IMR-90 (cell line): Measurements from ENCODE around the gene DRC3. TPM values are rescaled to one million over a fixed set of nuclear protein-coding genes. Genes with fewer than 3 reads are reported as not detected.

Experiments used
- ATAC-seq: fragments of 200-7000 bp; cut with Tn5 transposase; 2 replicates; pipeline ENCODE4 v1.9.1; 2020; ENCODE audit warnings: low read depth, mild to moderate bottlenecking, moderate library complexity
- BruUV-seq: library from RNA; stranded (reverse); fragments of 400-500 nt; replicated peaks from 2 replicates; lab custom pipeline; 2021; lab: Mats Ljungman, UMichigan
- CTCF ChIA-PET: fragments of 300-600 bp; formaldehyde crosslinking; extraction: SDS; loops from one replicate; lab custom pipeline; 2021; ENCODE audit warnings: antibody characterized with exemption; lab: Yijun Ruan, JAX
- POLR2A ChIA-PET: fragments of 300-600 bp; sonication (Branson Sonifier 250); formaldehyde crosslinking; loops from one replicate; lab custom pipeline; 2022; ENCODE audit warnings: antibody characterized with exemption; ENCODE audit not compliant: unreplicated experiment; lab: Charles Lee
- DNase-seq: peaks from one replicate; pipeline ENCODE4 v3.0.0; 2013
- H2AFZ ChIP-seq: replicated peaks from 2 replicates; pipeline ENCODE3; 2013; ENCODE audit warnings: low read length, mild to moderate bottlenecking; ENCODE audit not compliant: poor library complexity
- H2AK5ac ChIP-seq: 2 replicates; pipeline ENCODE4 v1.6.1; 2013; ENCODE audit warnings: low read depth, low read length, inconsistent platforms
- H2AK9ac ChIP-seq: replicated peaks from 2 replicates; pipeline ENCODE3; 2013; ENCODE audit warnings: mild to moderate bottlenecking, low read depth, low read length, moderate library complexity; ENCODE audit not compliant: poor library complexity
- H2BK120ac ChIP-seq: 2 replicates; pipeline ENCODE4 v1.6.1; 2013; ENCODE audit warnings: low read depth, low read length, inconsistent platforms
- H2BK15ac ChIP-seq: 3 replicates; pipeline ENCODE4 v1.6.1; 2013; ENCODE audit warnings: low read depth, low read length, inconsistent platforms
- H2BK20ac ChIP-seq: 2 replicates; pipeline ENCODE4 v1.6.1; 2013; ENCODE audit warnings: low read depth, mild to moderate bottlenecking, inconsistent platforms, low read length, moderate library complexity
- H2BK5ac ChIP-seq: 2 replicates; pipeline ENCODE4 v1.6.1; 2013; ENCODE audit warnings: mild to moderate bottlenecking, low read depth, low read length, inconsistent platforms; ENCODE audit not compliant: poor library complexity, severe bottlenecking
- H3K14ac ChIP-seq: replicated peaks from 2 replicates; pipeline ENCODE4 v1.6.1; 2013; ENCODE audit warnings: low read depth, low read length, inconsistent platforms
- H3K18ac ChIP-seq: 2 replicates; pipeline ENCODE4 v1.6.1; 2013; ENCODE audit warnings: low read depth, low read length, control low read depth
- H3K23ac ChIP-seq: 2 replicates; pipeline ENCODE4 v1.6.1; 2013; ENCODE audit warnings: low read depth, low read length, inconsistent platforms
- H3K27ac ChIP-seq: 2 replicates; pipeline ENCODE4 v1.5.1; 2013; ENCODE audit warnings: mild to moderate bottlenecking, control low read depth, low read length; ENCODE audit not compliant: insufficient read depth
- H3K27me3 ChIP-seq: 2 replicates; pipeline ENCODE4 v1.6.1; 2013; ENCODE audit warnings: low read length; ENCODE audit not compliant: control insufficient read depth, insufficient read depth
- H3K36me3 ChIP-seq: 2 replicates; pipeline ENCODE4 v1.6.1; 2013; ENCODE audit warnings: low read length, mixed read lengths; ENCODE audit not compliant: control insufficient read depth, insufficient read depth
- H3K4ac ChIP-seq: 2 replicates; pipeline ENCODE4 v1.6.1; 2013; ENCODE audit warnings: low read depth, low read length, inconsistent platforms
- H3K4me1 ChIP-seq: 2 replicates; pipeline ENCODE4 v1.6.1; 2013; ENCODE audit warnings: low read length, mixed read lengths; ENCODE audit not compliant: control insufficient read depth, insufficient read depth
- H3K4me2 ChIP-seq: 2 replicates; pipeline ENCODE4 v1.6.1; 2013; ENCODE audit warnings: low read depth, mild to moderate bottlenecking, control low read depth, low read length, moderate library complexity
- H3K4me3 ChIP-seq: 2 replicates; pipeline ENCODE4 v1.5.1; 2013; ENCODE audit warnings: low read depth, mild to moderate bottlenecking, control low read depth, low read length, moderate library complexity; ENCODE audit not compliant: insufficient read depth
- H3K56ac ChIP-seq: 2 replicates; pipeline ENCODE4 v1.6.1; 2013; ENCODE audit warnings: low read length, inconsistent platforms; ENCODE audit not compliant: insufficient read depth; ENCODE audit errors: extremely low read depth
- H3K79me1 ChIP-seq, 2 experiments: 2 replicates each; pipeline ENCODE4 v1.6.1; 2013; ENCODE audit warnings: low read length in 2 of 2, inconsistent platforms in 1 of 2, low read depth in 1 of 2
- H3K9ac ChIP-seq: 2 replicates; pipeline ENCODE4 v1.6.1; 2013; ENCODE audit warnings: low read depth, low read length, control low read depth
- H3K9me1 ChIP-seq: 2 replicates; pipeline ENCODE4 v1.6.1; 2013; ENCODE audit warnings: low read length, inconsistent platforms; ENCODE audit not compliant: insufficient read depth
- H3K9me3 ChIP-seq: 2 replicates; pipeline ENCODE4 v1.6.1; 2013; ENCODE audit warnings: low read length; ENCODE audit not compliant: control insufficient read depth, insufficient read depth
- H4K20me1 ChIP-seq: 2 replicates; pipeline ENCODE4 v1.6.1; 2013; ENCODE audit warnings: low read length, inconsistent platforms; ENCODE audit not compliant: insufficient read depth
- H4K5ac ChIP-seq: 2 replicates; pipeline ENCODE4 v1.6.1; 2013; ENCODE audit warnings: mild to moderate bottlenecking, low read depth, low read length, control low read depth
- H4K8ac ChIP-seq, 2 experiments: 2 replicates each; pipeline ENCODE4 v1.6.1; 2013; ENCODE audit warnings: low read depth in 2 of 2, low read length in 2 of 2, control low read depth in 1 of 2, inconsistent platforms in 1 of 2
- H4K91ac ChIP-seq: 2 replicates; pipeline ENCODE4 v1.6.1; 2013; ENCODE audit warnings: low read depth, low read length, inconsistent platforms; ENCODE audit not compliant: insufficient read depth
- BHLHE40 ChIP-seq: fragments of 150-350 bp; IDR thresholded peaks from 2 replicates; pipeline ENCODE4 v1.6.1; 2016; ENCODE audit warnings: mild to moderate bottlenecking, low read depth, low read length
- CEBPB ChIP-seq: IDR thresholded peaks from 2 replicates; pipeline ENCODE4 v1.6.1; 2012; ENCODE audit warnings: low read depth, low read length, improper control_type of control experiment
- NFE2L2 ChIP-seq: fragments of 150-350 bp; IDR thresholded peaks from 2 replicates; pipeline ENCODE4 v1.6.1; 2016; ENCODE audit warnings: low read depth, mild to moderate bottlenecking, low read length
- RFX5 ChIP-seq: IDR thresholded peaks from 2 replicates; pipeline ENCODE4 v1.8.0; 2012; ENCODE audit warnings: low read depth, mild to moderate bottlenecking, low read length, moderate library complexity
- SMC3 ChIP-seq: fragments of 150-350 bp; IDR thresholded peaks from 2 replicates; pipeline ENCODE4 v1.6.1; 2016; ENCODE audit warnings: low read depth, mild to moderate bottlenecking, antibody characterized with exemption, low read length, moderate library complexity
- WGBS, 2 experiments: methylation state at CpG; one replicate each; pipeline versions ENCODE4 v1.1.5 to v1.1.7; 2013; ENCODE audit warnings: missing lambda C conversion rate in 2 of 2; ENCODE audit not compliant: insufficient read length in 1 of 2; ENCODE audit errors: extremely low coverage in 2 of 2; 5-methylcytosine and 5-hydroxymethylcytosine counted together
- dilution Hi-C: fragments of 300-500 bp; cut with HindIII; formaldehyde crosslinking; loops from one replicate; pipeline ENCODE4 v1.14.3; 2018; ENCODE audit warnings: low sequenced_read_pairs; ENCODE audit not compliant: unreplicated experiment
- in situ Hi-C: fragments of 300-500 bp; cut with MboI; formaldehyde crosslinking; loops from 3 replicates; pipeline ENCODE4 v1.14.3; 2019; ENCODE audit warnings: low sequenced_read_pairs, inconsistent platforms, mixed read lengths
- intact Hi-C: fragments of 100-400 bp; cut with micrococcal nuclease; formaldehyde crosslinking; loops from 2 replicates; pipeline ENCODE4 v1.10.0; 2022
- polyA plus RNA-seq, 3 experiments: library from polyadenylated mRNA; depleted of rRNA; stranded (reverse); fragments of >200 nt; gene quantifications; 2 replicates each; pipeline ENCODE4 v1.2.3, GENCODE V29; 2012; ENCODE audit warnings: low replicate concordance in 1 of 3
- total RNA-seq: library from RNA; depleted of rRNA; stranded (reverse); fragments of >200 nt; gene quantifications from 2 replicates; pipeline ENCODE4 v1.2.3, GENCODE V29; 2012
- TF ChIP-seq, protein P1 (sequence below): conservative IDR thresholded peaks from 2 replicates; pipeline ENCODE4 v1.5.1; 2012; ENCODE audit warnings: mild to moderate bottlenecking, low read depth, low read length, improper control_type of control experiment

The DRC3 gene
- total and polyA plus RNA-seq, 2 of the 4 experiments (the other 2 are of a cell fraction), result 0.55 to 0.72 TPM

DNA sequence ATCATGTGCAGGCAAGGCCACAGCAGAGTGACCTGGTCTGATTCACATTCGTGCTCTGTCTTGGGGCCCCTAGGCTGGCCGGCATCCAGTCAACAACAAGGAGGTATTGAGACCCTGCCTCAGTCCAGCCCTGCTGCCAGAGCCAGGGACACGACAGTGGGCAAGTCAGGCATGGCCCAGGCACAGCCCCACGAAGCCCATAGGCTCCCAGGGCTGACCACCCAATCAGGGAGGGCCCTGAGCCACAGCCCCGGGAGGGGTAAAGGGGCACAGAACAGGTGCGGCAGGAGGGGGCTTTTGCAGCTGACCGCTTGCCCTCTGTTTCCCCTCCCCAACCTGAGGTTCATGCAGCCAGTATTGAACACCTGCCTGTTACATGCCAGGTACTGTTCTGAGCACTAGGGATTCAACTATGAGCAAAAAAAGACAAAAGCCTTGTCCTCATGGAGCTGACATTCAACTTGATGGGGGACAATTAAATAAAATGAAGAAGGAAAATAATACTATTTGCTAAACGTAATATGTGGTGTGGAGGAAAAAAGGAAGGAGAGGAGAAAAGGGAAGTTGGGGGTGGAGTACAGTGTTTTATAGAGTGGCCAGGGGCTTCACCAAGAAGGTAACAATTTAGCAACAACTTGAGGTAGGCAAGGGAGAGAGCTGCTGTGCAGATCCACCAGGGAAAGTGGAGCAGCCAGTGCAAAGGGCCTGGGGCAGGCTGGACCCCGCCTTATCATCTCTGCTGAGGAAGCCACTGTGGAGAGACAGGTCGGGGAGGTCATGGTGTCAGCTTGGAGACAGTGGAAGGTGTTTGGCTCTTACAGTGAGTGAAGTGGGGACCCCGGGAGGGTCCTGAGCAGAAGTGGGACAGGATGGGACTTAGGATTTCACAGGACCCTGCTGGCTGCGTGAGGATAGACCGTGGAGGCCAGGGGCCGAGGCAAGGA lies 6.1 kb downstream of the DRC3 start:
- dilution Hi-C loops, result no loop called here
- no peak overlapping the region for H3K18ac ChIP-seq
- H2BK5ac ChIP-seq, result no peak overlapping the region
- no peaks in the 10 kb centered on the region for H3K9me1 ChIP-seq
- H3K4me1 ChIP-seq, result peaks cover 2% of the 10 kb centered on the region; the same call in 1 of the 2 replicates
- H3K36me3 ChIP-seq, result no peaks in the 10 kb centered on the region
- no peak overlapping the region for H2BK20ac ChIP-seq
- H3K27ac ChIP-seq, result no peak overlapping the region
- DNase-seq (no peak), ATAC-seq (no peak)
- H4K91ac ChIP-seq, result no peak overlapping the region
- in situ Hi-C loops, result no loop called here
- WGBS, 2 experiments, result 83 to 100% methylated on average over 1 to 8 of the region's 14 CpGs
- TF ChIP-seq RFX5 (no peak), BHLHE40 (no peak), SMC3 (no peak), CEBPB (no peak), NFE2L2 (no peak)
- TF ChIP-seq, protein P1, sequence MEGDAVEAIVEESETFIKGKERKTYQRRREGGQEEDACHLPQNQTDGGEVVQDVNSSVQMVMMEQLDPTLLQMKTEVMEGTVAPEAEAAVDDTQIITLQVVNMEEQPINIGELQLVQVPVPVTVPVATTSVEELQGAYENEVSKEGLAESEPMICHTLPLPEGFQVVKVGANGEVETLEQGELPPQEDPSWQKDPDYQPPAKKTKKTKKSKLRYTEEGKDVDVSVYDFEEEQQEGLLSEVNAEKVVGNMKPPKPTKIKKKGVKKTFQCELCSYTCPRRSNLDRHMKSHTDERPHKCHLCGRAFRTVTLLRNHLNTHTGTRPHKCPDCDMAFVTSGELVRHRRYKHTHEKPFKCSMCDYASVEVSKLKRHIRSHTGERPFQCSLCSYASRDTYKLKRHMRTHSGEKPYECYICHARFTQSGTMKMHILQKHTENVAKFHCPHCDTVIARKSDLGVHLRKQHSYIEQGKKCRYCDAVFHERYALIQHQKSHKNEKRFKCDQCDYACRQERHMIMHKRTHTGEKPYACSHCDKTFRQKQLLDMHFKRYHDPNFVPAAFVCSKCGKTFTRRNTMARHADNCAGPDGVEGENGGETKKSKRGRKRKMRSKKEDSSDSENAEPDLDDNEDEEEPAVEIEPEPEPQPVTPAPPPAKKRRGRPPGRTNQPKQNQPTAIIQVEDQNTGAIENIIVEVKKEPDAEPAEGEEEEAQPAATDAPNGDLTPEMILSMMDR, result no peak
- intact Hi-C loops, result no loop called here
- H3K79me1 ChIP-seq, result no peaks in the 10 kb centered on the region
- H3K9me3 ChIP-seq, result no peaks in the 10 kb centered on the region
- H3K14ac ChIP-seq, result no peak overlapping the region
- no peak overlapping the region; the same call in 1 of the 2 replicates for H2AK5ac ChIP-seq
- no peaks in the 10 kb centered on the region; the same call in 1 of the 2 replicates for H3K27me3 ChIP-seq
- peak overlapping the region; percentile 63 for H2AK9ac ChIP-seq
- no TSS peak for BruUV-seq
- no peaks in the 10 kb centered on the region for H4K20me1 ChIP-seq
- H3K4ac ChIP-seq, result no peak overlapping the region
- no peak overlapping the region for H3K4me2 ChIP-seq
- no peak overlapping the region for H3K23ac ChIP-seq
- H2BK120ac ChIP-seq, result no peak overlapping the region
- no peak overlapping the region for H3K9ac ChIP-seq
- CTCF ChIA-PET, result interaction anchor here (0.6 kb wide), 1 partner anchor 122 kb away, joined by 4 read pairs; no protein-coding TSS in a partner anchor
- H3K4me3 ChIP-seq, result no peak overlapping the region
- H2AFZ ChIP-seq, result peak overlapping the region; percentile 6
- H4K8ac ChIP-seq, result no peak overlapping the region
- POLR2A ChIA-PET, result no interaction called here
- H4K5ac ChIP-seq, result no peak overlapping the region
- H2BK15ac ChIP-seq, result no peak overlapping the region
- H3K56ac ChIP-seq, result no peak overlapping the region
